T47D (cell line): ENCODE results near the gene UBA7.
A peak's percentile ranks its signal among the peaks of the same experiment; 100 is the strongest.

ENCODE experiments used
- DNase-seq, 2 experiments: peaks; one replicate each; pipeline versions ENCODE4 v3.0.0 to v3.0.0-alpha.2; 2011 to 2012; ENCODE audit warnings: low read depth in 1 of 2, low spot score in 1 of 2
- JUND ChIP-seq: IDR thresholded peaks from 2 replicates; pipeline ENCODE4 v1.6.1; 2012; ENCODE audit warnings: low read depth
- in situ Hi-C: cut with HindIII; loops from 2 replicates; pipeline ENCODE4 v1.10.0; 2016; ENCODE audit warnings: low sequenced_read_pairs, low pct_unique_long_range_greater_than_20kb

The UBA7 gene, protein sequence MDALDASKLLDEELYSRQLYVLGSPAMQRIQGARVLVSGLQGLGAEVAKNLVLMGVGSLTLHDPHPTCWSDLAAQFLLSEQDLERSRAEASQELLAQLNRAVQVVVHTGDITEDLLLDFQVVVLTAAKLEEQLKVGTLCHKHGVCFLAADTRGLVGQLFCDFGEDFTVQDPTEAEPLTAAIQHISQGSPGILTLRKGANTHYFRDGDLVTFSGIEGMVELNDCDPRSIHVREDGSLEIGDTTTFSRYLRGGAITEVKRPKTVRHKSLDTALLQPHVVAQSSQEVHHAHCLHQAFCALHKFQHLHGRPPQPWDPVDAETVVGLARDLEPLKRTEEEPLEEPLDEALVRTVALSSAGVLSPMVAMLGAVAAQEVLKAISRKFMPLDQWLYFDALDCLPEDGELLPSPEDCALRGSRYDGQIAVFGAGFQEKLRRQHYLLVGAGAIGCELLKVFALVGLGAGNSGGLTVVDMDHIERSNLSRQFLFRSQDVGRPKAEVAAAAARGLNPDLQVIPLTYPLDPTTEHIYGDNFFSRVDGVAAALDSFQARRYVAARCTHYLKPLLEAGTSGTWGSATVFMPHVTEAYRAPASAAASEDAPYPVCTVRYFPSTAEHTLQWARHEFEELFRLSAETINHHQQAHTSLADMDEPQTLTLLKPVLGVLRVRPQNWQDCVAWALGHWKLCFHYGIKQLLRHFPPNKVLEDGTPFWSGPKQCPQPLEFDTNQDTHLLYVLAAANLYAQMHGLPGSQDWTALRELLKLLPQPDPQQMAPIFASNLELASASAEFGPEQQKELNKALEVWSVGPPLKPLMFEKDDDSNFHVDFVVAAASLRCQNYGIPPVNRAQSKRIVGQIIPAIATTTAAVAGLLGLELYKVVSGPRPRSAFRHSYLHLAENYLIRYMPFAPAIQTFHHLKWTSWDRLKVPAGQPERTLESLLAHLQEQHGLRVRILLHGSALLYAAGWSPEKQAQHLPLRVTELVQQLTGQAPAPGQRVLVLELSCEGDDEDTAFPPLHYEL

DNA sequence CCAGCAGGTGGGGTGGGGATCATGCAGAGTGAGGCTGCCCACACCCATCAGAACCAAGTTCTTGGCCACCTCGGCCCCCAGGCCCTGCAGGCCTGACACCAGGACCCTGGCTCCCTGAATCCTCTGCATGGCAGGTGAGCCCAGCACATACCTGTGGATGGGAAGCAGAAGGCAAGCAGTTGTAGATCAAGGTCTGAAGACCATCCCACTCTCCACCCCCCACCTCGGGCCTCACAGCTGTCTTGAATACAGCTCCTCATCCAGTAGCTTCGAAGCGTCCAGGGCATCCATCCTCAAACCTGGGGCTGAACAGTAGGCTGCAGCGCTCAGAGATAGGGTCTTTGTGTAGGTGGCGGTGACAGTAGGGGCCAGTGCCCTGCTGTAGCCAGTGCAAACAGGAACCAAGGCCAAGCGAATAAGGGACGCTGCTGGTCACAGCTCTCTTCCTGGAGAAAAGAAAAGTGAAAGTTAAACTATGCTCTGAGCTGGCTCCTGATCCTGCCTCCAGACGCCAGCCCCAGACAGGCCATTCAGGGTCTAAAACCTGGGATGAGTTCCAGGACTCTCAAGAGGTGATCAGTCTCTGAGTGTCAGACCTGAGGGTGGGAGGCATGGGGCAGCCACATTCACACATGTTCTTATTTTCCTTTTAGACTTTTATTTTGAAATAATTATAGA, at the start of gene UBA7:
TSS of gene UBA7 (minus strand) at position 457 of the 678 bp plus-strand sequence. CDS start at position 291, 166 bp downstream.
- peak; percentile 30 to 51 for DNase-seq
- no peak for TF ChIP-seq JUND
- in situ Hi-C loops, result no loop called here

- no peak for TF ChIP-seq JUND
- DNase-seq, result no peak
Observed at GRCh38 chr3:49859576-49860305, 46.0 kb upstream of the UBA7 start.

GRCh38 chr3:49856181-49857005, 42.6 kb upstream of the UBA7 start, which contains the start of gene TRAIP:
Gene TRAIP, minus strand, starts transcription at chr3:49856564. Its CDS starts 111 bp downstream, at chr3:49856453.
- TF ChIP-seq JUND, result no peak
- in situ Hi-C loops, result no loop called here
- peak; percentile 91 to 93 for DNase-seq

More at GRCh38 chr3:49859576-49860305, 46.0 kb upstream of the UBA7 start:
- in situ Hi-C loops, result no loop called here

DNA sequence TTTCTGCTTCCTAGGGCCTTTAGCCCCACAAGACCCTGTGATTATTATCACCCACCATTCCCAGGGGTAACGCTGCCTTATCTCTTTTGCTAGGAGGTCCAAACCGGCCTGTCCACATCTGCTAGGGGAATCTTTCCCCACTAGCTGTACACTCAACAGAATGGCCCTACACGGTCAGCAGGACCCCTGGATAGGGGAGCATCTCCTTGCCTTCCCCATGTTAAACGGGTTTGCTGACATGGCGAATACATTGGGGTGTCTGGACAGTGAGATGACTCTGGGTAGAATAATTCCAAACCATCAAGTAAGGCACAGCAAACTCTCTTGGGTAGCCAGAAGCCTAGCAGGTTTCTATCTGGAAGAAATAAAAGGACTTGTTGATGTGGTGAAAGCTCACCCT, 41.9 kb upstream of the UBA7 start:
- in situ Hi-C loops, result no loop called here

GRCh38 chr3:49845694-49846093, 31.9 kb upstream of the UBA7 start:
- no peak for DNase-seq
- in situ Hi-C loops, result no loop called here
- TF ChIP-seq JUND, result no peak

More for the DNA sequence above, 41.9 kb upstream of the UBA7 start:
- no peak for DNase-seq
- no peak for TF ChIP-seq JUND

DNA sequence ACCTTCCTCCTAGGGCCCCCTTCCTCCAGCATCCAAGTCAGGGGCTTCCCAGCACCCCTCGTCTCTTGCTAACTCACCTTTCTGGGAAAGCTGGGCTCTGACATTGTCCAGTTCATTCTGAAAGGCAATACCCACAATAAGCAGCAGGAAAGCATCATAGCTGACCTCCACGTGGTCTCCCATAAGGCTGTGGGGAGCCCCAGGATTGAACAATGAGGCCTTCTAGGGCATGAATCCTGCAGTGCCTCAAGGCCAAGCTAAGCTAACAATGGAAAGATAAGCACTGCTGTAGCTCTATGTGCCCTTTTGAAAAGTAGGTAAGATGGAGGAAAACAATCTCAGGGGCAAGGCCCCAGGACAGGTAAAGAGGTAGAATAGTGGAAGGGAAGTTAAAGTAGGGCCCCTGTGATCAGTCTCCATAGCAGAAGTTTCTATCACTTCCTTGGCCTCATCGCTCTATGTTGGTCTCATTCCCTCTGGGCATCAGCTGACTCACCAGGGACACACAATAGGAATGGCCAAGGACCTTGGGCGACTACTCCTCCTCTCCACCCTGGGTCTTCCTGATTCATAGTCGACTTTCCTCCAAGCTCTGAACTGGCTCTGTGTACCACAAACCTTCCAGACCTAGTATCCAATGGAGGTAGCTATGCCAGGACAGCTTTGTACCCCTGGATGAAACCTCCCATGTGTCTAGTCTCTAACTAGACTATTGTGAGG, 30.9 kb upstream of the UBA7 start:
- in situ Hi-C loops, result no loop called here
- TF ChIP-seq JUND, result no peak
- DNase-seq, result no peak

DNA sequence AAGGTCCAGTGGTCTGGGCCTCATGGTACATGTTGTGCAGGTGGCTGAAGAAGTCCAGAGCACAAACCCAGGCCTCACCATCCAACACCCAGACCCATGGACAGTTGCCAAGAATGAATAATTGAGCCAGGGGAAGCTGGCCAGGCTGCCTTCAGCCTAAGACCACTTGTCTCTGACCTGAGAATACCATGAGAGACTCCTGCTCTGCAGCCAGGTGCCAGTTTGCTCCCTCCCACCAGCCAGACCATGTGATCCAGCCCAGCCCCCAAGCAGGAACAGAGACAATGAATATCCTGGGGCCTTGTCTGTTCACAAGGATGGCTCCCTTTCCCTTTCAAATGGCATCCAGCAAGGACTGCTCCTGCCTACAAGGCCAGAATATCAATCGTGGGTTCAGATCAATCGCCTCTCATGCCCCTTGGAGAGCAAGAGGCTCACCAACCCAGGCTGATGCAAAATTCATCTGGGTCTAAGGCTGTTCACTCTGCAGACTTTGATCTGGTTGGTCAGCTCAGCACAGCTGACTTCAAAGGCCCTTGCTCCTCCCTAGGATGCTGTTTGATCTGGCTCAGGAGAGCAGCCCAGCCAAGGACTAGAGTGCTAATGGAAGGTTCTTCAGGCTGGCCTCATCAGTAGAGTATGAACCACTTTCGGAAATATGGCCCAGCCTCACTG, 29.2 kb upstream of the UBA7 start:
- TF ChIP-seq JUND, result no peak
- in situ Hi-C loops, result no loop called here
- DNase-seq, result no peak

DNA sequence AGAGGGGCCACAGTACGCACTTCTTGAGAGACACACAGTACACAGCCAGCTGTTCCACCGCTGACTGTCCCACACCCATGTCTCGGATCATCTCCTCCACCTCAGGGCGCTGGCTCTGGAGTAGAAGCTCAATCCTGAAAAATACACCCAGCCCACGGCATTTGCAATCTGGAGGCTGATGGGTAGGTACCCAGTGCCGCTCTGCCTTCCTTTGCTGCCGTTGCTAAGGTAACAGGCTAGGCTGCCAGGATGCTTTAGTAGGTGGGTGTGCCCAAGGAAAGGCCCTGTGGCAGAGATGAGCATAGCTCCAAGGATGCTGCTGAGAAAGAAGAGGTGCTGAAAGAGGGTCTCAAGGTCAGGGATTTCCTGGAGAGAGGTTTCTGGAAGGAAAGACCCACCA, 28.1 kb upstream of the UBA7 start:
- in situ Hi-C loops, result no loop called here
- TF ChIP-seq JUND, result no peak
- DNase-seq, result no peak

GRCh38 chr3:49841126-49841696, 27.5 kb upstream of the UBA7 start:
- in situ Hi-C loops, result no loop called here
- TF ChIP-seq JUND, result no peak
- peak in 1 of 2 experiments; percentile 18 for DNase-seq

DNA sequence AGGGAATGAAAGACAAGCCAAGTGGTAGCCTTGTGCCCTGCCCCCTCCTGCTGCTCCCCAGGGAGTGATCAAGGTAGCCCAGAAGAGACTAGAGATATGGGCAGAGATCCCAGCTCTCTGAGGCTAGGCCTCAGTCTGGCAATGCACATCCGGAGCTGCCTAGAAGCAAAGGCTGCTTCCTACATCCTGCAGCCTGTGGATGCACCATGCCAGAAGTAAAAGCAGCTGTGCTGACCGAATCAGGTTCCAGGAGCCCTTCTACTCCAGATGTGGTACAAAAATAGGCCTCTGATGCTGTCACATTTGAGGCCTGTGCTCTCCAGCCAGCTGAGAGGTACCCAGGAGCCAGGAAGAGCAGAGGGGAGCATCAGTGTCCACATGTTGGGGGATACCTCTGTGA, 26.6 kb upstream of the UBA7 start:
- in situ Hi-C loops, result no loop called here
- no peak for DNase-seq
- TF ChIP-seq JUND, result no peak
